Urothelium cell line (cell line): Measurements from ENCODE around the gene OXTR.

ENCODE experiments used
- DNase-seq: peaks from one replicate; pipeline ENCODE4 v3.0.0; 2011; ENCODE audit warnings: low spot score, mixed read lengths
- FAIRE-seq: peaks from 2 replicates; lab custom pipeline; 2011; peaks lifted over from hg19 to GRCh38; lab: Jason Lieb, UNC

The OXTR gene

DNA sequence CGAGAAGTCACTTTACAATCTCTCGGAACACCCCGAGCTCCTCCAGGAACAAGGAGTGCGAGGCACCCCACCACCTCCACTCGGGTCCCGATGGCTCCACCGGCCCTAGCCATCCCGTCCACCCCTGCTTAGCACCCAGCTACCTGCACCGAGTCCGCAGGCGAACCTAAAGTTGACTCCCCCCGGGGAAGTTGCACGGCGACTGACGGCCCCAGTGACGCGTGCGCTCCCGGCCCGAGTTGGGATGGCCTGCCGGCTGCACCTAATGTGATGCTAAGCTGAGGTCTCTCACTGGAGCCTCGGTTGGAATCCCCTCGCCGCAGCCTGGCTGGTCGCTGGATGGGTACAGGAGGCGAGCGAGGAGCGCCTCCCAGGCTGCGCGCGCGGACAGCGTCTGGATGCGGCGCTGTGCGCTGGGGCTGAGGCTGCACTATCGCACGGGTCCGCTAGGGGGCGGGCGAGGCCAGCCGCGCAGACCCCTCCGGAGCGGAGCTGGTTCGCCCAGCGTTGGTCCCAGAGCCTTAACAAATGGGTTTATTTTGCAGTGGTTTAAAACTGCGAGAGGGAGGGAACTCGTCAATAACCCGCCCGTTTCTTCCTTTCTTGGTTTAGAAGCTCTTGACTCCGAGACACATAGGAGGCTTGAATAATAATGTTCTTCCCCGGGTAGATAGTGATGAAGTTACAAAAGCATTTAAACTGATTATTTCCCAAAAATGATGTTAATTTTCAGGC lies at the start of gene OXTR:
OXTR (minus strand) TSS at position 526 of the 735 bp plus-strand sequence. CDS start 1,426 bp downstream, outside the sequence.
- peak; percentile 92 for DNase-seq
- FAIRE-seq: peak; percentile 74

DNA sequence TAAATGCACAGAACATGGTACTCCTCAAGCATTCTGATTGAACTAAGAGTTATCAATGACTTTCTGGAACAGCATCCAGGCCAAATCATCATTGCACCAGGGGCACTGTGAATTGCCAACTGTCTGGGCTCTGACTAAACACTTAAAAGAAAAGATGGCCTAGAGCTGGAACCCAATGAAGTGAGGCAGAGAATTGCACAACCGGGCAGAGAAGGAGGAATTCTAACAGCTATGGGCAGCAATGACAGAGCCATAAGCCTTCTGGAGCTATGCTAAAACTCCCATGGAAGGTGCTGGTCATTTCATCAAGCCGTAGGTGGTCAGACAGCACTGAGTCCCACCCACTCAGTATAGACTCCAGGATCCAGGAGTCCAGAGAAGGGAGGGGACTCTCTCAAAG lies 48.1 kb upstream of the OXTR start:
- no peak for FAIRE-seq
- DNase-seq: no peak

DNA sequence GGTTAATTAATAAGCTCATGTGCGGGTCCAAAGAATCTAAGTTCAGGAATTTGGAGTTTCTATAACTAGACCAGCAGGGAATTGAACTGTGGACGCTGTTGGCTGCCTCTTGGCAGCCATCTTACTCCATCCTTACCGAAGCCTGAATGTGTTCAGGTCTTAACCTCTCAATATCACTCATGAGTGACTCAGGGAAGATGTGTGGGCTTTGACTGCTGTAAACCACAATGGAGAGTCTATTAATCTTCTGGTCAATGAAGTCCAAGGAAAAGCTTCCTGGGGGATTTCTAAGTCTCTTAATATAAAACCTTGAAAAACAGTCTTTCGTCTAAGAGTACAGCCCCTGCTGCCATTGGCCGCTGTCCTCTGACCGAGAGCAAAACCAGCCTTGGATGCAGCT lies 46.7 kb upstream of the OXTR start:
- FAIRE-seq (no peak), DNase-seq (no peak)

DNA sequence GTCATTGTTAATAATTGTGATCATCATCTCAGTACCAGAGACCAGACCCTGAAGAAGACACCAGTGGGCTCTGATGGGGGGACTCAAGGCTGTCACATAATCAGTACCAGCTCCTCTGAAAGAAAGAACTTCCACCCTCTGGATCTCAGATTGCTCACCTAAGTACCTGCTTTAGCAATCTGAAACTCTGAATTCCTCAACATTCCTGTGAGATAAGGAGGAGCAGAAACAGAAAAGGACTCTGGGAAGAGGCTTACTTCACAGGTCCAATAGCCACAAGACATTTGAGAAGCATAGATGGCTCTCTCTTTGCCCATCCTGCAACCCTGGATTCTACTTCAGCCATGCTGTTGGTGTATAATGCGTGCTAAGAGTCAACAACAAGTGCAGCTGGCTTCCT lies 44.0 kb upstream of the OXTR start:
- DNase-seq (no peak), FAIRE-seq (no peak)

DNA sequence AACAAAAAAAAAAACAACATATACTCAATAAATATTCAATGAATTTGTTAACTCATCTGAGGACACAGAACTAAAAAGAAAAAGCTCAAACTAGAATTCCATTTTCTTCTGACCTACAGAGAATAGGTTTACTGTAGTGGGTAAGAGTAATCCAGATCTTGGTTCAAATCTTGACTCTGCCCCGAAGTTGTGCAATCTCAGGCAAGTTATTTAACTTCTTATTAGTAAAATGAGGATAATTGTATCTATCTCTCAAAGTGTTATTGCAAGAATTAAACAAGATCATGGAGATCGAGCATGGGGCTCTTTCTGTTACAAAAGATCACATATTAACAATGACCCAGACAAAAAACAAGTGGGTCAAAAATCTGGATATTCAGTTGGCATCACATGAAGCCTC lies 41.1 kb upstream of the OXTR start:
- DNase-seq (no peak), FAIRE-seq (no peak)

- DNase-seq (no peak), FAIRE-seq (no peak)
Observed at GRCh38 chr3:8805774-8806173, 36.4 kb upstream of the OXTR start.

DNA sequence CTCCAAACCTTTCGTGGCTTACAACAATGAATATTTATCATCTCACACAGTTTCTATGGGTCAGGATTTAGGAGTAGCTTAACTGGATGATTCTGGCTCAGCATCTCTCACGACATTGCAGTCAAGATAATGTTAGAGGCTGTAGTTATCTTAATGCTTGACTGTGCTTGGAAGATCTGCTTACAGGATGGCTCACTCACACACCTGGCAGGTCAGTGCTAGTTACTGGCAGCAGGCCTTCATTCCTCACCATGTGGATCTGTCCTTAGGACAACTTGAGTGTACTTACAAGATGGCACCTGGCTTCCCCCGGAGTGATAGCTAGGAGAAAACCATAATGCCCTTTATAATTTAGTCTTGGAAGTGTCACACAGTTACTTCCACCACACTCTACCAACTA lies 32.8 kb upstream of the OXTR start:
- DNase-seq: no peak
- no peak for FAIRE-seq

DNA sequence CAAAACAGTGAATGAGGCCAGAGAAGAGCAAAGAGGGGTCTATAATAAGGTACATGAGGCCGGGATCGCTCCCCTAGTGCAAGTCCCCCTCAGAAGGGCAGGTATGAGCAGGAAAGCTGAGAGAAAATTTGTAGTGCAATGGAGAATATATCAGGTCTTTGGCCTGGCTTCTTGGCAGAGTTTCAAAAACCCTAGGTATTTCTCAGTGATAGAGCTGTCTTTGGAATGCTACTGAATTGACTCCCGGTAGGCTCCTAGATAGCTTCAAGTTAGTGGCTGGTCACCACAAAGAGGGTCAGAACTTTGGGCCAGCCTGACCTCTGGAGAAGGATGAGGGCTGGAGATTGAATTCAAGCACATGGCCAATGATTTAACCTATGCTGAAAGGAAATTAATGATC lies 30.6 kb upstream of the OXTR start:
- DNase-seq: no peak
- no peak for FAIRE-seq

- DNase-seq (no peak), FAIRE-seq (no peak)
Observed at GRCh38 chr3:8794247-8794646, 24.8 kb upstream of the OXTR start.

GRCh38 chr3:8793242-8793641 lies 23.8 kb upstream of the OXTR start:
- DNase-seq (no peak), FAIRE-seq (no peak)

DNA sequence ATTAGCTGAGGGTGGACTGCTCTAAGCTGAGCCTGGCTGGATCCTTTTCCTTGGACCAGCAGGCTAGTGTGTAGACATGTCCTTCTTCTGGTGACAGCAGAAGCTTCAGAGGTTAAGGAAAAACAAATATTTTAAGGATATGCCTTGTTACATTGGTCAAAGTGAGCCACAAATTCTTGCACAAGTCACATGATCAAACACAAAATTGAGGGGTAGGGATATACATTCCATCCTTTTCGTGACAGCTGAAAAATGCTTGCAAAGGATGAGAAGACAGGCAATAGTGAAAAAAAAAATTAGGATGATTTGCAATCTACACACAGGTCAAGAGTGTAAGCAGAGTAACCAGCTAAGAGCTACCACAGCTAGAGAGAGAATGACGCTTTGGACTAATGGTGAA lies 21.1 kb upstream of the OXTR start:
- DNase-seq: no peak
- no peak for FAIRE-seq

GRCh38 chr3:8784676-8785435 lies 15.4 kb upstream of the OXTR start:
- FAIRE-seq (no peak), DNase-seq (no peak)

GRCh38 chr3:8780279-8780678 lies 10.9 kb upstream of the OXTR start:
- FAIRE-seq (no peak), DNase-seq (no peak)

DNA sequence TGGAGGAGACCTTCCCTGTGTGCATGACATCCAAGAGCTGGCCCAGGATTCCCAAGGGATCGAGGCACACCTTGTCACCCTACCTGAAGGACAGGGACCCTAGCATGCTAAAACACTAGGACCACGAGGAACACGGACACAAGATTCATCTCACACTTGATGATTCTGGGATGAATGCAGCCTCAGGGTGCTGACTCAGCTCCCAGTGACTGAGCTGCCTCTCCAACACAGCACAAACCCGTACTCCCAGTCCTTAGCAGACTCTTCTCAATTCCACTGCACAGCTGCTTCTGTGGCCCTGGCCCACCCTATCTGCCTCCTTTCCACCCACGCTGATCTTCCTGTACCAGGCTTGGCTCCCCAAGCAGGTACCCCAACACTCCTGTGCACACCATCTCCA lies 9.1 kb upstream of the OXTR start:
- FAIRE-seq (no peak), DNase-seq (no peak)

- FAIRE-seq (no peak), DNase-seq (no peak)
Observed at GRCh38 chr3:8777978-8778267, 8.5 kb upstream of the OXTR start.

GRCh38 chr3:8777201-8777977 lies 8.0 kb upstream of the OXTR start:
- no peak for FAIRE-seq
- DNase-seq: no peak

GRCh38 chr3:8776406-8776805 lies 7.0 kb upstream of the OXTR start:
- FAIRE-seq (no peak), DNase-seq (no peak)

- FAIRE-seq: no peak
Observed at GRCh38 chr3:8775602-8776001, 6.2 kb upstream of the OXTR start.

GRCh38 chr3:8775181-8775580 lies 5.8 kb upstream of the OXTR start:
- DNase-seq (no peak), FAIRE-seq (no peak)

More at GRCh38 chr3:8775602-8776001, 6.2 kb upstream of the OXTR start:
- DNase-seq: no peak

DNA sequence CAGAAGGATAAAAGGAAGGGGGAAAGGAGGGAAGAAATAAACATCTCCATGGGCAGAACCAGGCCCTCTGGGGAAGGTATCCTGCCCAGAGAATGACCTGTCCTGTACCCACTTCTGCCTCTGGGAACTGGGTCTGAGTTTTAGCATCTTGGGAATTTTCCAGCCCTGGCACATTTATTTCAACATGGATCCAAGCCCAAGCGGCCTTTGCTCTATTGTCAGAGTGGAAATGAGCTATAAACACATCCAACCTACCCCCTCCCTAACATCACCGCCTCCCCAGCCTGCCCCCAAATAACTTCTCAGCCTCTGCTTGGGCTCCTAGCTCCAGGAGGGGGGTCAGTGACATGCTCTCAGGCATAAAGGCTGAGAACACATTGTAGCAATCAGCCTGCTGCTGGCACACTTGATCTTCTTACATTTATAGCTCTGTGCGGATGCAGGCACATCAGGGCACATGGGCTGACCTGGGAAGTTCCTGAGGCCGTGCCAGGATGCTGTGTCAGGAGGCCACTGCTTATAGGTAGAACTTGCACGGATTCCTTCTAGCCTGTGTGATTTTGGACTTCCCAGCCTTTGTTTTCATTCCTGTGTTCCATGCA lies 4.6 kb upstream of the OXTR start:
- DNase-seq (no peak), FAIRE-seq (no peak)

DNA sequence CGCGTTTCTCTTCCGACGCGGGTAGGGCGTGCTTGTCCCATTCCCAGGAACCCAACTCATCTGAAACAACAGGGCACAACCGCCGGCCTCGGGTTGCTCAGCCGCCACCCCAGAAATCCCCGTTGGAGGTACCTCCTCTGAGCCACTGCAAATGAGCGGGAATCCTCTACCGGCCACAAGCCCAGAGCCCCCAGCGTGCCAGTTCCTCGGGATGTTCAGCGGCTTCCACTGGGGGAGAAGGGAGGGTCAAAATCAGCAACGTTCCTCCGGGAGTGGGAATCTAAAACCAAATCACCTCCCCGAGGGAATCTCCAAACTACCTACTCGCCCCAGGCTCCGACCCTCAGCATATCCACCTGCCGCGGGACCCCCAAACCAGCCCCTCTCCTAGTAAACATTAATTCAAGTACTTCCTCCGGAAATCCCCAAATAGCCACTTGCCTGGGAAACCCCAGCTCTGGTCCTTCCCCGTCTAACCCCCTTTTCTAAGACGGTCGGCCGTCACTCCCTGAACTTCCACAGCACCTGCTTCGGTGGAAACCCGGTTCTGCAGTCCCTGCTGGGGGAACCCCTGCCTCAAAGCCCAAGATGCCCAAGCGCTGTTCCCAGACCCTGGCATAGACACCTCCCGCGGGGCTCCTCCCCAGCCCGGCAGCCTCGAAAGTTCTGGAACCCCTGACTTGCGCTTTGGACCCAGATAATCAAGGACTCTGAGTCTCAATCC lies 887 bp downstream of the OXTR start:
- no peak for FAIRE-seq
- no peak for DNase-seq
